GM21447 (cell line): ENCODE measurements around the gene PCBP3.

Source experiments
- ATAC-seq: cut with Tn5 transposase; IDR thresholded peaks from one replicate; pipeline ENCODE4 v1.9.1; 2021; ENCODE audit not compliant: unreplicated experiment

PCBP3 gene

DNA sequence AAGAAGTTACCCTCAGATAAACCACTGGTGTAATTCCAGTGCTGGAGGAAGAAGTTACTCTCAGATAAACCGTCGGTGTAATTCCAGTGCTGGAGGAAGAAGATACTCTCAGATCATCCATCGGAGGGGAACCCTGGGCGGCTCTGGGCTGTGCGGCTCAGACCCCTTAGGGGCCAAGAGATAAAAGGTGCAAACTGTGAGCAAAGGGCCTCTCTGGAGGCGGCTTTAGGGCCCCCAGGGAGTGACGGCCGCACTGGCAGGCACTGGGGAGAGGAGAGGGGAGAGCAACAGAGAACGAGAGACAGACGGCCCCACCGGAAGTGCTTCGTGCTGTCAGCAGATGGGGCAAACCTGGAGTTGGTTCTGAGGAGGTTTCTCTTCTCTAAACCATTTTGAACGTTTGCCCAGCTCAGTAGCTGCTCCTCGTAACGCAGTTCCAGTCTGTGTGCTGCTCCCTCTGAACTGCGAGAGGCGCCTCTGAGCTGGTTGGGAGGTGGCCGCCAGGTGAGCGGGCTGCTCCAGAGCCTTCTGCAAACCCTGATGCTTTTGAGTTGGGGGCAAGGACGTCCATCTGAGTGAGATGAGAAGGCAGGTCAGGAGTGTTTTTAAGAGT lies 275.4 kb downstream of the PCBP3 start:
- no peak for ATAC-seq

DNA sequence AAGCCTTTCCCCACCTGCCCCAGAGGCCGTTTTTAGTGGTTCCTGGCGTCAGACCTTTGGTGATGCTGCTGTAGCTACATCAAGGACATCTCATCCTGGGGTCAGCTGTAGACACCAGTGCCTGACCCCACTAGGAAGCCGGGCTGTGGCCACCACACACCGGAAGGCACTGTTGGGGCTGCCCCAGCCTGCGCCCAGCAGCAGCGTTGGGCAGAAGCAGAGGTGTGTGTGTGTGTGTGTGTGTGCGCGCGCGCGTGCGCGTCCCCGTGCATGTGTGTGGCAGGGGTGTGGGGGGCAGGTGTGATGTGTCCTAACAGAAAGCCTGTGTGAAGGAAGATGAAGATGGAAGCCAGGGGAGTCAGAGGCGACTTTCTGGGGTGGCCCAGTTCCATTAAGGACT lies 276.1 kb downstream of the PCBP3 start:
- no peak for ATAC-seq

DNA sequence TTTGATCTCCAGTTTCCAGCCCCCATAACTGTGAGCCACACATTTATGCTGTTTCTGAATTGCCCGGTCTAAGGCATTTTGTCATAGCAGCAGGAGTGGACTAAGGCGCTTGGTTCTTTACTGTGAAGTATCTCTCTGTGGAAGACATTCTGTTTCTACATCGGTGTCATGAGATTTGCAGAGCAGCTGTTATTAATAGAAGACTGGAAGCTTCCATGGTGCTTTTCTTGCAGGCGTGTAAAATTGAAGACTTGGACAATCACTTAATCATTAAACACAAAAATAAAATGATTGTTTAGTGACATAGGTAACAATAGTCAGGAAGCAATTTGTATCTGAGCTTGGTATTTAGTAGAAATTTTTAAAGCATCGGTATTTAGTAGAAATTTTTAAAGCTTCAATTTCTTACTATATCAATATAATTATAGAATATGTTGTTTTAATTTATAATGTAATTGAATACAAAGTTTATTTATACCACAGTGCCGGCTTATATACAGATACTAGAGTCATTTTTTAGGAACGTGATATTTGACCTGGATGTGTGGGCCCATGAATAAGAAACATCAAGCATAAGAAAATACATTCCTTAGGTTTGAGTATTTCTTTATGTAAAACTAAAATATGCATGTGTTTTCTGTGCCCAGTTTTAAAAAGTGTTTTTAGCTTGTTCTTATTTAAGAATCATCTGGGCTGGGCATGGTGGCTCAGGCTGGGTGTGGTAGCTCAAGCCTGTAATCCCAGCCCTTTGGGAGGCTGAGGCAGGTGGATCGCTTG lies 277.5 kb downstream of the PCBP3 start:
- ATAC-seq, result no peak

DNA sequence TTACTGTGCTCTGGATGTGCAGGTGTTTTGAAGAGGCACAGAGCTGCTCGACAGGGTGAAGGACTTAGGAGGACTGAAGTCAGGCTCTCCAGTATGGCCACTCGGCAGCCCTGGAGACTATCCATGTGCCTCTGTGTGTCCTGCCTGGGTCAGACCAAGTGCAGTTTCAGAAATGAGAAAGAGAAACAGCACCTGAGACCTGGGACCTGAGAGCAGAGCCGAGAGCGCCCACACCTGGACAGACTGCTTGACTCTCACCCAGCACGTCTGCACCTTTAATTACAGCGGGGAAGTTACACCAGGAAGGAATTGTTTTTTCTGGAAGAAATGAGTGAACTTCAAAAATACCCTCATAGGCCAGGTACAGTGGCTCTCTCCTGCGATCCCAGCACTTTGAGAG lies 278.4 kb downstream of the PCBP3 start:
- ATAC-seq, result no peak

DNA sequence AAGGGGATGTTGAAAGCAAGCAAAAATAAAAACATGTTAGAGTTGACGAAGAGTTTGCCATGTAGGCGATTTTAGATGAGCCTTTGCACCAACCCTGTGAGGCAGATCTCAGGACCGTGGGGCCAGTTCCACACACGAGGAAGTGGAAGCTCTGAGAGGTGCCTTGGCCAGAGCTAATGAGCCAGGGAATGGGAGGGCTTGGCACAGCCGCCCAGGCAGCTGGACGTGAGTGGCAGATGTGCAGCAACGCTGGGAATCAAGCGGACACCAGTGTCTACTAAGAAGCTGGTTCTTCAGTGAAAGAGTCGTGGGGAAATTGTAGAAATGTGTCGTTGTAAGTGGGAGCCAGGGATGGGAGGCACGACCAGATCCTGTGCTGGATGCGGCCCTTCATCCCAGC lies 279.1 kb downstream of the PCBP3 start:
- ATAC-seq, result no peak

DNA sequence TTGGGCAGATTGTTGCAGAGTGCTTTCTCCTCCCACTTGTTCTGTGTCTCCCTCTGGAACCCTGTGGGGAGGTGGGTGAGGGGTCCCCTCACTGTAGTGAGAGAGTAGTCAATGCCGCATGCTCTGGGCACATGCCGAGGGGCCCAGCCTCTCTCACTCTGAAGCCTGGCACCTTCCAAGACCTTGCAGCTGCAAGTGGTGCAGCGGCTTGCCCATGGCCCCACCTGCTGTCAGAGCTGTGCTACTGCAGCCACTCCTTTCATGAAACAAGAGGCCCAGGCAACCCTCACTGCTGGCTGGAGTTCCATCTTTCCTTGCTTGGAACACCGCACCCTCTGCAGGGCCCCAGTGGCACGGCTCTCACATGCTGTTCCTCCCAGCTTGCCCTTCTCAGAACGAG lies 279.6 kb downstream of the PCBP3 start:
- ATAC-seq, result no peak

DNA sequence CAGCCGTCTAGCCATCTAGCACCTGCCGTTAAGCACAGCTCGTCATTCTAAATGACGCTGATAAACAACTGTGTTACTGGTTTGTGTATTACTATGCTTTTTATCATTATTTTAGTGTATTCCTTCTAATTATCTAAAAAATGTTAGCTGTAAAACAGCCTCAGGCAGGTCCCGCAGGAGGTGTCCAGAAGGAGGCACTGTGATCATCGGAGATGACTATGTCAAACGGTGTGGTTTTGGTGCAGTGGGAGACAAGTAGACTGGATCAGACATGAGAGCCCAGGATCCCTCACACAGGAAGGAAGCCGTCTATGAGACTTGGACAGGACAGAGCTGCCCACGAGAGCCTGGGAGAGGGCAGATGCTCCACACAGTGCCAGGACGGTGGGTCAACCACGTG lies 282.8 kb downstream of the PCBP3 start:
- no peak for ATAC-seq

DNA sequence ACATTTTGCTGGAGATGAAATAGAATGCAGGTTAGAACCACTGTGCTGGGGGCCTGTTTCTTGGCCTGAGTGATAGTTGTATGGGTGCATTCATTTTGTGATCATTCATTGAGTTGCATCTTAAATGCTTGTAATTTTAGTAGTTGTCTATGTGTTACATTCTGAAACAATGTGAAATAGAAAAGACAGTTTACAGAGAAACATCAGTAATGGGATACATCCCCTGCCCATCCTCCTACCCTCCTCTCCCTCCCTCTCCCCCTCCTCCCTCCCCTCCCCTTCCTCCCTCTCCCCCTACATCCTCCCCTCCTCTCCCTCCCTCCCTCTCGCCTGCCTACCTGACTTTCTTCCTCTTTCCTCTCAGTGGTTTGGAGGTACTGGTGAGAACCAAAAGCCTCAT lies 283.5 kb downstream of the PCBP3 start:
- ATAC-seq, result no peak

DNA sequence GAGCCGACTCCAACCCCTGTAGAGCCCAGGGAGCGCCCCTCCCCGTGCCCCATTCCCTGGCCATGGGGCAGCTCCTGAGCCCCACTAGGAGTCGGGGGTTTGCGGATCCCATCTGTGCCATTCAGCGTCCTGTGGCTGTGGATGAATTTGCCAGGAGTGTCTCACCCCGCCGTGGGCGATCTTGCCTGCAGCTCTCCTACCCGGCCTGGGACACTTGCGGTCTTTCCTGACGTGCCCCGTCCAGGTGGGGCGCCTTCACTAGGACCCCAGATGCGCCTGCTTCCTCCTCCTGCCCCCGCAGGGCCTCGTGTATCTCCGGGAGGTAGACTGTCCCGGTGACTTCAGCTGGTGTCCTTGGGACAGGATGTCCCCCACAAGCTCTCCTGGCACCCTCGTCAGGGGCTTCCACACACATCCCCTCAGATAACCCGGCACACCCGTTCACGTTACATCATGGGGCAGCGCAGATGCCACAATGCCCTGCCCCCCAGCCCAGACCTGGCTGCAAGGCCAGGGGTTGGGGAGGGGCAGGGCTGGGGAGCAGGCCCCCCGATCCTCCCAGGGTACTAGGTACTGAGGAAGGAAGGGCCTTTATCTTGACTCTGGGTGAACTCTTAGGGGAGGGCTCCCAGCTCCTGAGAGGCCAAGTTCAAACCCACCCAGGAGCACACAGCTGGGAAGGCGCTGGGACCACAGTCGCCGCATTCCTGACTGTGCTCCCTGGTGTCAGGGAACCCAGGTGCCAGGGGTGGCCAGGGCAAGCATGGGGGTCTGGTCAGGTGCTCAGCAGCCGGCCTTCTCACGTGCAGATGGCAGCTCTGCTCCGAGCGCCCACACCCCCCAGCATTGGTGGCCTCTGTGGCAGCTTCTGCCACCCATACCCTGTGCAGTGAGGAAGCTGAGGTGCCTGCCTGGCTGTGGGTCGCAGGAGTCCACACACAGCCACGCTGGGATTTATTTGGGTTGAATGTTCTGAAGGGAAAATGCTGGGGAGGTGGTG lies 284.6 kb downstream of the PCBP3 start:
- no peak for ATAC-seq

DNA sequence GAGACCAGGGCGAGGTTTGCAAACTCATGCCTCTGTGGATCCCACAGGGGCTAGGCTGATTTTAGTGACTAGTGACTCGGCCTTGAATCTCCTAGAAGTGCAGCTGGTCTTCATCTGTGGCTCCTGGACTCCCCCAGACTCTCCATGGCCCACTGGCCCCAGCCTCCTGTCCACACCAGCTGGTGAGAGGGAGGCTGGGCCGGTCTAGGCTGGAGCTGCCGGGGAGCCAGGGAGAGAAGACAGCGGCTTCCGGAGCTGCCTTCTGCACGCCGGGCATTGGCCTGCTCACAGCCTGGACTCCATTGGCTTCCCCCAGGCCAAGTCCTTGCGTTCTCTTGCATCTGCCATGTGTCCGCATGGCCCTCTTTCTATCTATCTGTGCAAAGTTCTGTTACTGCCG lies 285.9 kb downstream of the PCBP3 start:
- ATAC-seq, result no peak

DNA sequence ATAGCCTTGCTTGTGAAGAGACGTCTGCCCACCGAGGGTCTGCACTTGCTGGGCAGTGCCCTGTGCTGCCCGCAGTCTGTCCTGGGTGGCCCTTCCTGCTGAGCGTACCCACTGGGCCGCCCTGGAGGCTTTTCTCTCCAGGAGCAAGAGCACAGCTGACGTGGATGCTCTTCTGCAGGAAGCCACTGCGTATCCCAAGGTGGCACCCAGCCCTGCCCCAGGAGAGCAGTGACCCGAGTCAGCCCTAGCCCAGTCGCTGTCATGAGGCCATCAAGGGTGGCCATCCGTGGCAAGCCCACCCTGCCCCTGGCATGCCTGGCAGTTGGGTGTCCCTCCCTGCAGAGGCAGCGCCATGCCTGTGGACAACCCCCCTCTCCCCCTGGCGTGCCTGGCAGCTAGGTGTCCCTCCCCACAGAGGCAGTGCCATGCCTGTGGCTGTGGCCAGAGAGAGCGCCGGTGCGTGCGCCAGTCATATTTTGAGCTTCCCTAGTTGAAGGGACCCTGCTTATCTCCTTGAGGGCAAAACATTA lies 286.8 kb downstream of the PCBP3 start:
- ATAC-seq, result no peak

DNA sequence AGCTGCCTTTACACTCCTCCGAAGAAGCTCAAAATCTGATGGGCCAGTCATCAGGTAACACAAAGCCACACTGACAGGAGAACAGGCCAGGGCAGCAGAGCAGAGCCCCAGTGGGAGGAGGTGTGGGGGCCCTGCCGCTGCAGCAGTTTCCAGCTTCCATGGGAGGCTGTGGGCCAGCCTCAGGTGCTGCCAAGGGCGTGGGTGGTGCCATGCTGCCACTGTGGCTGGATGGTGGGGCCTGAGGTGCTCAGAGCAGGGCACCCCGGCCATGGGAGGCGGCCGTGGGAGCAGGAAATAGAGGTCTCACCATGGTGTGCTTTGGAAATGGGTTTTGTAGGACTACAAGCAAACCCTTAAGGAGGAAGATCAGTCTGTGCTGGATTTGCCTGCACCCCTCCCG lies 287.3 kb downstream of the PCBP3 start:
- ATAC-seq, result no peak

DNA sequence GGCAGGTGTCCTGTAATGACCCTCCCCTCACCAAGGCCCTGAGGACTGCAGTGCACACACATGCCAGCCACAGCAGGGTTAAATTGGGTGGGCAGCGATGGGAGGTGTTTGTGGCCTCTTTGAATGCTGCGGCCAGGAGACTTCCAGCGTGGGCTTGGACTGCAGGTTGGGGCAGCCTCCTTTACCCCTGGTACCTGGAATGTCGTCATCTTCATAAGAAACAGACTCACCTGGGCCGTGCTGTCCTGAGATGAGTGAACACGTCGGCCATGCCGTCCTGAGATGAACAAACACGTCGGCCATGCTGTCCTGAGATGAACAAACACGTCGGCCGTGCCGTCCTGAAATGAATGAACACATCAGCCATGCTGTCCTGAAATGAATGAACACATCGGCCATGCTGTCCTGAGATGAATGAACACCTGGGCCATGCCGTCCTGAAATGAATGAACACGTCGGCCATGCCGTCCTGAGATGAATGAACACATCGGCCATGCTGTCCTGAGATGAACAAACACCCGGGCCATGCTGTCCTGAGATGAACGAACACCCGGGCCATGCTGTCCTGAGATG lies 288.0 kb downstream of the PCBP3 start:
- no peak for ATAC-seq

DNA sequence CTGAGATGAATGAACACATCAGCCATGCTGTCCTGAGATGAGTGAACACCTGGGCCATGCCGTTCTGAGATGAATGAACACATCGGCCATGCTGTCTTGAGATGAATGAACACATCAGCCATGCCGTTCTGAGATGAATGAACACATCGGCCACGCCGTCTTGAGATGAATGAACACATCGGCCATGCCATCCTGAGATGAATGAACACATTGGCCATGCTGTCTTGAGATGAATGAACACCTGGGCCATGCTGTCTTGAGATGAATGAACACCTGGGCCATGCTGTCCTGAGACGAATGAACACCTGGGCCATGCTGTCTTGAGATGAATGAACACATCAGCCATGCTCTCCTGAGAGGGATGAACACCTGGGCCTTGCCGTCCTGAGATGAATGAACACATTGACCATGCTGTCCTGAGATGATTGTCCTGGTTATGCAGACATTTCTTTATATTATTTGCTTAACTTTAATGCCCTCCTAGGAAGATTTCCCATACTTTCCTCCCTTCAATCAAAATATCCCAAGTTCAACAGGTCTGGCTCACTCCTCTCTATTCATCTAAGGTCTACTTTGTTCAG lies 289.5 kb downstream of the PCBP3 start:
- ATAC-seq, result no peak

DNA sequence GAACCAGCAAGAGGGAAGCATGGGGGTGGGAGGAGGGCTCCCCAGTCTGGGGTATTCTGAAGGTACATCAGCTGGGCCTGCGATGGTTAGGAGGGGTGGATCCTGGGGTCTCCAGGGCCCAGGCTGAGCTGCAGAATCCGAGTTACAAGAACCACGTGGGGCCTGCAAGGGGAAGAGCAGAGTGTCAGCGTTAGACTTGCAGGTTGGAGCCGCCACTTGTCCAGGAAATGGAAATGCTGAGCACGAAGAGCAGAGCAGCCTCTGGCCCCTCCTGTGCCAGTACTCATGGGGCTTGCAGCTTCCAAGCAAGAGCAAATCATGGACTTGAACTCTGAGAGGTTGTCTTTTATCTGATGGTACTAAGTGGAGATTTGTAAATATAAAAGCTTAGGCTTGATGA lies 290.6 kb downstream of the PCBP3 start:
- no peak for ATAC-seq

DNA sequence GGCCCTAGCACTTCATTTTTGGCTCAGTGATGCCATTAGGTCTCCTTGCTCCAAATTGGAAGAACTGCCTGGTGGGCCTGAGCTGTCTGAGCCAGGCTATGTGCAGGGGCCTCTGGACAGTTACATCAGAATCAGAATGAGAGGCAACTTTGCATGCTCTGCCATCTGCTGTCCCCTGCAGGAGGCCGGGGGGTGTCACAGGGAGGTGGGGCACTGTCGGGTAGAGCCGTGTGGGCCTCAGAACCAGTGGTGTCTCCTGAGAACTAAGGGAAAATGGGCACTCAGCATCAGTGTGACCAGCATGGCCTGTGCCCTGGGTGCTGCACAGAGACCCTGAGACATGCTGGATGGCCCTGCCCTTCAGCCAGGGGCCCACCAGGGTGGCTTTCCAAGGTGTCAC lies 291.0 kb downstream of the PCBP3 start:
- ATAC-seq, result no peak

DNA sequence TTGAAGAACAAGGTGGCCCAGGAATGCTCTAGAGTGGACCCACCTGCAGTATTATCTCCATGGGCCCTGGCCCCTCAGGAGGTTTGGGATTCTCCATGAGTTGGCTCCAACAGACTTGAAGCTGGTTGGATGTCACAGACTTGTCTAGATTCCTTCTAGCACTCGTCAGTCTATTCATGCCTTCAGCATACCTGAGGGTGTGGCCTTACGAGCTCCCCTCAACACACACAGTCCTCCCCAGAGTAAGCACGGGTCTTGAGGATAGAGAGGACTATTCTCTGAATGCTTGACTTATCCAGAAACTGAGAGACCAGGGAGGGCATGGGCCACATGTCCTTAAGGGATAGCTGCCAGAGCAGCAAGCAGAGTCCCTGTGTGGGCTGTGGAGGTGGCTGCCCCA lies 292.1 kb downstream of the PCBP3 start:
- ATAC-seq, result no peak

DNA sequence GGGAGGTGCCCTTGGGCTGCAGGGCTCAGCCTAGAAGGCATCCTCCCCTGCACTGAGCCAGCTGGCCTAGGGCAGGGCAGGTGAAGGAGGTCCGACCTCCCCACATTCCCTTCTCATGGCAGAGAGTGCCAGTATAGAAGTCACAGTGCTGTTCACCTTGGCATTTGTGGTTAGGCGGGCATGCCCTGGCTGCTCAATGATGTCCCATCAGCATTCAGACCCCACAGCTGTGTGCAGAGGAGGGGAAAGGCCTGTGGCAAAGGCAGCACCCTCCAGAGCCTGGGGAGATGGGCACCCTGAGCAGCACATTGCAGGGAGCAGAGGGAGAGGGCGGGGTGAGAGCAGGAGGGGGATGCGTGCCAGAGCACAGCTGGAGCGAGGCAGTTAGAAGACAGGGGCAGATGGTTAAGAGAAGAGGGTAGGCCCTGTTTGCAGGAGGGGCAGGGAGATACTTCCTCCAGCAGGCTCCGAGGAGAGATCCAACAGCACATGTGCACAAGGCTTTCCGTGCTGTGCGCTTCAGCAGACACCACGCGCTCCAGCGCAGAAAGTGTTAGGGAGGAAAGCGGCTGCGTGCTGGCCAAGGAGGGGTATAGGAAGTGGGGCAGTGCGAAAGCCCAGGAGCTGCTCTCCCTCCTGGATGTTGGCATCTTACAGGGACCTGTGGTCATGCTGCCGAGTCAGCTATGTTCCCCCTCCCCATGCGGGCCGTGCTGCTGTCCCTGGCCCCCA lies 294.4 kb downstream of the PCBP3 start:
- ATAC-seq, result no peak

DNA sequence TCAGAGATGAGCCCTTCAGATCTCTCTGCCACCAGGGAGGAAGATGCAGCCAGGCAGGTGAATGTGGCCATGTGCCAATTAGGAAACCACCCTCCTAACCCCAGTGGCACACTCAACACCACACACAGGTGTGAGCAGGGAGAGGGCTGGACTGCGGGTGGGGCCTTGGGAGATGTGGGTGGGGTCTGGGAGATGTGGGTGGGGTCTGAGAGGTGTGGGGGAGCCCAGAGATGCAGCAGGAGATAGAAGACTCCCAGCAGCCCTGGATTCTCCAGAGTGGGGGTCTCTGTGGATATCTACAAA lies 294.9 kb downstream of the PCBP3 start:
- no peak for ATAC-seq

DNA sequence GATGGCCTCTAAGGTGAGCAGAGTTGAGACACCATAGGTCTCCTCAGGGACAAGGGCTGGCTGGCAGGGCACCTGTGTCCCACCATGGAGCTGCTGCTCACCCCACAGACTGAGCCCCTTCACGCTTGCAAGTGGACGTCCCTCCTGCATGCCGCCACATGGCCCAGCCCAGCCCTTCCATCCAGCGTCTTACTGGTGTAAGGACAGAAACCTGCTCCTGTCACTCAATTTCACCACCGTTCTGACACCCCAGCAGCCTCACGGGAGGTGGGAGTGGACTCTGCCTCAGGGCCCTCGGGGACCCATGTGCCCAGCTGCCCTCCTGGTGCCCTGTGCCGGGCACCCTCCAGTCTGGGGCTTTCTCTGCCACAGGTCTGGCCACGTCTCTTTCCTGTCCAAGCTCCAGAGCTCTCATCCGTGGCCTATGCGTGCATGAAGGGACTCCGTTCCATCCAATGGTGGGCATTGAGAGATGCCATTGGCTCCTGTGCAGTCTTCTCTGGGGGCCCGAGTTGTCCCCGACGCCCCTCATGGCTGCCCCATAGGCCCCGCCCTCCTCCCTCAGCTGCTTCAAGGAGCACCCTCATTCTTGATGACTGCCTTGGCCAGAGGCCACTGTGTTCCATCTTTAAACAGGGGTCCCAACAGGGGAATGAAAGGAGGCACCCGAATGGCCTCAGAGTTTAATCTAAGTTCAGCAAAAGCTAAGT lies 295.4 kb downstream of the PCBP3 start:
- ATAC-seq, result no peak
